Activated CD4-positive, CD25-positive, alpha-beta regulatory T cell treated with anti-CD3 and anti-CD28 coated beads, Interleukin-2, amount 50 U/mL, for 24 hours (primary cell): ENCODE results near the gene ZG16B.

Experiments
- ATAC-seq, 2 donors: fragments of 150-1000 bp; cut with Tn5 transposase; one replicate each; pipeline ENCODE4 v1.10.0; 2021; ENCODE audit warnings: mild to moderate bottlenecking in 1 of 2, moderate library complexity in 1 of 2

Gene ZG16B

DNA sequence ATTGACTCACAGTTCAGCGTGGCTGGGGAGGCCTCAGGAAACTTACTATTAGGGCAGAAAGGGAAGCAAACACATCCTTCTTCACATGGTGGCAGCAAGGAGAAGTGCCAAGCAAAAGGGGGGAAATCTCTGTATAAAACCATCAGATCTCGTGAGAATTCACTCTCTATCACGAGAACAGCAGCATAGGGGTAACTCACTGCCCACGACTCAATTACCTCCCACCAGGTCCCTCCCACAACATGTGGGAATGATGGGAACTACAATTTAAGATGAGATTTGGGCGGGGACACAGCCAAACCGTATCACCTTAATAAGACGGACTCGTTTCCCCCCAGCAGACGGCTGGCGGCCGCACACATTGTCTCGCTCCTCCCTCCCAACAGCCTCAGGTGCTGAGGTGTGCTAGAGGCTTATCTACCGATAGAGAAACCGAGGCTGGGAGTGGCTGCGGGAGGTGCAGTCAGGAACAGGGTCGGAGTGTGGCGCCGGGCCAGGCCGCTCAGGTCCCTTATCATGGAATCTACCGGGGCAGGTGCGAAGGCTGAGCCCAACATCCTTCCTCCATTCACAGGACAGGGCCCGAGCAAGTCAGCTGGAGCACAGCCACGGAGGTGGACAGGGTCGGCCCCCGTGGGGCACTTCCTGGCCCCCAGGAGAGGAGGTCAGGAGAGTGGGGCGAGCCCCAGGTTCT, 4.9 kb upstream of the ZG16B start:
- no peak for ATAC-seq

DNA sequence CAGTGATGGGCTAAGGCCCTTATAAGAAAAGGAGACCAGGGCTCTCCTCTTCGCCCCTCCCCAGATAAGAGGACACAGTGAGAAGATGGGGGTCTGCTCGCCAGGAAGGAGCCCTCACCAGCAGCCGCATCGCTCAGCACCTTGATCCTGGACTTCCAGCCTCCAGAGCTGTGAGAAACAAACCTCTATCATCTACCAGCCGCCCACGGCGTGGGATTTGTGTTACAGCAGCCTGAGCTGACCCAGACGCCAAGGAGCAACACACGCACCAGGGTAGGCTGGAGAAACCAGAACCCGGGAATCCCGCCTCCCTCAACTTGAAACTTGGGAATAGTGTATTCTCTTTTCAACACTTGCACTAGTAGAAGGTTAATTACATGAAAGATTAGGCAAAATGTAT, 4.2 kb upstream of the ZG16B start:
- no peak for ATAC-seq

- ATAC-seq, result no peak
Measured at GRCh38 chr16:2826591-2827373, 3.3 kb upstream of the ZG16B start.

DNA sequence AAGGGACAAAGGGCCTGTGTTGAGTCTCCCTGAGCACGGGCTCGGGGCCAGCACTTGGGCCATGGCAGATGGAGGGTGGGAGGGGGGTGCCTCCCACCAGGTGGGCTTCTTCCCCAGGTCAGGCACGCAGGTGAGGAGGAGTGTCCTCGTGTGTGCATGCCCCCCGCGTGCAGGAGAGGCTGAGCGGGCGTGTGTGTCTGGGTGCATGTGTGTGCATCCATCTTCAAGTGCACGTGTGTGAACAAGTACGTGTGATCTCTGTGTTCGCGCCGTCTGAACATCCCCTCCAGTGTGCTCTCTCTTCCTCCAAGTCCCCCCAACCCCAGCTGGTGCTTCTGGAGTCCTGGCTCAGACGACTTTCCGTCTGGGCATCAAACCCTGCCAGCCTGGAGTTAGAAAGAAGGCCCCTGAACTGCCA, 2.7 kb upstream of the ZG16B start:
- ATAC-seq, result no peak

DNA sequence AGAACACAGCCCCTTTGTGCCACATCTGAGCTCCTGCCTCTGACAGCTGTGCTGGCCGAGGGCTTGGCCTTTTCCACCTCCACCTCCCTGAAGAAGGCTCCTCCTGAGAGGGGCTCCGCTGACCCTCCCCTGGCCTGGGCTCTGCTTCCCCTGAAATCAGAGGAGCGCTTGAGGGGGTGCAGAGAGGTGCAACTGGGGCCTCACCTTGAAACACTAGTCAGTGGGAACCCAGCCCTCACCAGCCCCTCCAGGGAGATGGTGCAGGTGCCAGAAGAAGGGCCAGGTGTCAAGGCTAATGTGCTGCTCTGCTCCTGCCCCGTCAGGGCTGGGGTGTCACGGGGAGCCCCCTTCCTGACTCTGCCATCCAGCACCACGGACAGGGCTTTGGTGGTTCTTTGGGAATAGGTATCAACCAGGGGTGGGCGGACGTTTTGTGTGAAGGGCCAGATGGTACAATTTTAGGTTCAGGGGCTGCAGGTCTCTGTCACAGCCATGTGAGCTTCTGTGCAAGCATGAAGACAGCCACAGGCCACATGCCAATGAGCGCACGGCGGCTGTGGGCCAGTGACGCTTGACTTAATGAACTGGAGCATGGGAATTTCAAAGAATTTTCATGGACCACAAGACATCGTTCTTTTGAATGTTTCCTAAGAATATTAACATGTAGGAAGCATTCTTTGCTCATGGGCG, 2.1 kb upstream of the ZG16B start:
- ATAC-seq, result no peak

DNA sequence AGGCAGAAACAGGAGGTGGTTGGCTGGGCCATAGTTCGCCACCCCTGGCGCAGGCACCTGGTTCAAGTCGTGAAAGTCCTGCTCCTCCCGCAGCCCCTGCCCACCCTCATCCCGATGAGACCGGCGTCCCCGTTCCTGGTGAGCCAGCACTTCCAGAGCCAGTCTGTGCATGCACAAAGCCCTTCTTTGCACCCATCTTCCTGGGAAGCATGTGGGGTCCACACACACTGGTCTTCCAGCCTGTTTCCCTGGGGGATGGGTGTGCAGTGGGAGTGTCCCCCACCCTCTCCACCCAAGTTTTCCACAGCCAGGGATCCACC, 1.6 kb upstream of the ZG16B start:
- ATAC-seq, result no peak

GRCh38 chr16:2828876-2829430, 1.1 kb upstream of the ZG16B start:
- no peak for ATAC-seq

DNA sequence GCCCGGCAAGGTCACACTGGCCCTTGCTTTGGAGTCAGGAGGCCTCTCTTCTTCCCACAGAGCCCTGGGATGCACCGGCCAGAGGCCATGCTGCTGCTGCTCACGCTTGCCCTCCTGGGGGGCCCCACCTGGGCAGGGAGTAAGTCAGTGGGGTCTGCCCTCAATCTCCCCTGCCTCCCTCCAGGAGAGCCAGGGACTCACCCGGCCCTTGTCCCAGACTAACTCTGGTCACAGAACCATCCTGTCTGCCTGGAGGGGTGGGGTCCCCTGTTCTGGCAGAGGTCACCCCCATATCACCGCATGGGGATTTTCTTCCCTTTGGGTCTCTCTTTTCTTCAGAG, 222 bp downstream of the ZG16B start:
- no peak for ATAC-seq

DNA sequence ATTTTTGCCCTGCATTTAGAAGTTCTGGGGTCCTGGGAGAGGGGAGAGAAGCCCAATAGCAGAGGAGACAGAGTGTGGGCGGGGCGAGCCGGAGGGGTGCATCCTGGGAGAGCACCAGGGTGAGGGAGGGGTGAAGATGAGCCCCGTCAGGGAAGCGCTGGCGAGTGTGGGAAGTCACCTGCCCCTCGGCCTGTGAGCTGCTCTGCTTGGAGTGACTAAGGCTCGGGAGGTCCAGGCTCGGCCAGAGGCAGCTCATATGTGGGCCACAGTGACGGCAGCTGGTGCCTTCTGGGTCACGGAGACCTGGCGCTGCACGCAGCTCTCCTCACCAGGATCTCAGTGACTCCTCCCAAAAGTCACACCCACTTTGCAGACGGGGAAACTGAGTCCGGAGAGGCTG, 1.1 kb downstream of the ZG16B start:
- ATAC-seq, result no peak

- no peak for ATAC-seq
Measured at GRCh38 chr16:2833776-2834175, 3.7 kb downstream of the ZG16B start.

- no peak for ATAC-seq
Measured at GRCh38 chr16:2834968-2835367, 4.9 kb downstream of the ZG16B start.

- ATAC-seq, result no peak
Measured at GRCh38 chr16:2835638-2836493, 5.8 kb downstream of the ZG16B start.

DNA sequence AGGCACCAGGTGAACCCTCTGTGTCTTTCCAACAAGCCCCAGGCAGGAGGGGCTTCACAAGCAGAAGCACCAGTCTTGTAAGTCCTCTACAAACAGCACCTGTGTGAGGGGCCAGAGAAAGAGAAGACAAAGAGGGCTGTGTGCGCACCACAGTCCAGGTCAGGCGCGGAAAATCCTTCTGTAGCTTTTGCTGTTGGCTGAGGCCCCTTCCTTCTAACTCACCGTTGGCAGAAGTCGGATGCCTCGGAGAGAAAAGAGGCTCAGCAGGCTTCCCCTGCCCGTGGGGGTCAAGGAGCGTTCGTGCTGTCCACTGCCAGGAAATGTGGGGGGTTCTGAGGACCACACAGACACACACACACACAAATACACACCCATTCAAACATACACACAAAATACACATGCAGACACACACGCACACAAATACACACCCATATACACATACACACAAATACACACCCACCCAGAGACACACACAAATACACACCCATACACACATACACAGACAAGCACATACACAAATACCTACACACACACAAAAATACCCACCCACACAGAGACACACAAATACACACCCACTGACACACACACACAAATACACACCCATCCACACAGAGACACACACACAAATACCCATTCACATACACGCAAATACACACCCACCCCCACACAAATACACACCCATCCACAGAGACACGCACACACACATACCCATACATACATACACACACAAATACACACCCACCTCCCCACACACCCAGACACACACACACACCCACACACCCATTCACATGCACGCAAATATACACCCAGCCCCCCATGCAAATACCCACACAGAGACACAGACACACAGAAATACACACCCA, 6.8 kb downstream of the ZG16B start:
- no peak for ATAC-seq

- peak; percentile 32 to 59 for ATAC-seq
Measured at GRCh38 chr16:2838928-2839327, 8.8 kb downstream of the ZG16B start.

- no peak for ATAC-seq
Measured at GRCh38 chr16:2839650-2840450, 9.7 kb downstream of the ZG16B start.

- ATAC-seq, result no peak
Measured at GRCh38 chr16:2840914-2841313, 10.8 kb downstream of the ZG16B start.

DNA sequence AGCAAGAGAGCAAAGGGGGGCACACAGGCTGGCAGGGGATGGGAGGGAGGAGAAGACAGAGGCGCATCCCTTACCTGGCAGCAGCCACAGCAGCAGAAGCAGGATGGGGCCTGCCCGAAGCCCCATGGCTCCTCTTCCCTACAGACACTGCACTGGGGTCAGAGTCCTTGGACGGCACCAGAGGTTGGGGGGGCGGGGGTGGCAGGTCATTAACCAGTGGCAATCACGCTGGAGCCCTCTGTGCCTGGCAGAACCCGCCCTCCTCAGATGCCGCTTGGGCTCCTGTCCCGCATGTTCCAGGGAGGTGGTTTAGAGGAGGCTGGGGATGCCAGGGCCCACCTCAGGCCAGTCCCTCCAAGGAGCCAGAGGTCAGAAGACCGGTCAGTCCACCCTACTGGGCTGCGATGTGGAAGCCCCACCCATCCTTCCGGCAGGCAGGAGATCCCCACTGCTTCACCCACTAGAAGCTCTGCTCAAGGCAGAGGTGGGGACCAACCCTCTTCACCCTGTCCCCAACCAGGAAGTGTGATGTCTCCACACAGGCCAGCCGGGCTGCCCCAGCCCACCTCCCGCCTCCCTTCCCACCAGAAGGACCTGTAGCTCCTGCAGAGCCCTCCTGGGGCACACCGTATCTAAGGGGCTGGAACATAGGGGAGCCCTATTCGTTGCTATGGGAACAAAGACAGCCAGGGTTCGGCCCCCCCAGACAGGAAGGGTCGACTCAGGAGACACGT, 11.7 kb downstream of the ZG16B start:
- ATAC-seq, result no peak

- peak; percentile 64 to 71 for ATAC-seq
Measured at GRCh38 chr16:2842340-2843000, 12.4 kb downstream of the ZG16B start.

GRCh38 chr16:2843526-2843925, 13.4 kb downstream of the ZG16B start:
- ATAC-seq, result no peak

DNA sequence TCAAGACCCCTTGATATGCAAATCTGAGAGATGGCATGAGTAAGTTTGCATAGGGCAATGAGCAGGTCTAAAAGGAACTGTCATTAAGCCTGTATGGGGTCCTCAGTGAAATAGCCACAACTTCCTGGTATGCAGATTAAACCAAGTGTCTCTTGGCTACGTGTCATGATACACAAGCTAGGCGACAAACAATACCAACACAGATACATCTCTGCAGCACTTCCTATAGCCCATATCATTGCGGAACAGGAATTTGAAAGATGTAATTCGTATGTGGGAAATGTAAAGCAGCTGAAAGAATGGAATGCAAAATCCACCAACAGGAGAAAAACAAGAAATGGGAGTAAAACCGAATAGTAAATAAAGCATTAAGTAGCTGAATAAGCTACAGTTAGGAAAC, 15.0 kb downstream of the ZG16B start:
- no peak for ATAC-seq
